Activated naive CD8-positive, alpha-beta T cell treated with anti-CD3 and anti-CD28 coated beads for 36 hours (primary cell): Measurements from ENCODE around the gene SPATA31D1. TPM values are rescaled to one million over a fixed set of nuclear protein-coding genes. Genes with fewer than 3 reads are reported as not detected.

Experiments used
- DNase-seq: peaks from one replicate; pipeline ENCODE4 v3.0.0; 2021
- H3K27ac Mint-ChIP-seq: one replicate; pipeline ENCODE4 v1.8.0; 2022; ENCODE audit warnings: mild to moderate bottlenecking, moderate library complexity, mixed read lengths
- H3K27me3 Mint-ChIP-seq: one replicate; pipeline ENCODE4 v1.8.0; 2022; ENCODE audit warnings: mild to moderate bottlenecking, mixed read lengths
- H3K36me3 Mint-ChIP-seq: one replicate; pipeline ENCODE4 v1.8.0; 2021; ENCODE audit warnings: mild to moderate bottlenecking, mixed read lengths
- H3K4me1 Mint-ChIP-seq: one replicate; pipeline ENCODE4 v1.8.0; 2021; ENCODE audit warnings: mixed read lengths
- H3K4me3 Mint-ChIP-seq: one replicate; pipeline ENCODE4 v1.8.0; 2022; ENCODE audit warnings: mild to moderate bottlenecking, moderate library complexity, mixed read lengths
- H3K9me3 Mint-ChIP-seq: one replicate; pipeline ENCODE4 v1.8.0; 2022; ENCODE audit warnings: mixed read lengths
- total RNA-seq, 2 experiments: library from RNA; stranded (reverse); gene quantifications; one replicate each; pipeline ENCODE4 v1.2.3, GENCODE V29; 2021

The SPATA31D1 gene
- total RNA-seq, 2 experiments from 2014 or later, result not detected

- Mint-ChIP-seq H3K4me1 (no peaks in the 10 kb centered on the region), H3K4me3 (no peak overlapping the region), H3K9me3 (no peaks in the 10 kb centered on the region), H3K36me3 (no peaks in the 10 kb centered on the region), H3K27ac (no peak overlapping the region), H3K27me3 (no peaks in the 10 kb centered on the region)
- no peak for DNase-seq
Measured at GRCh38 chr9:81989700-81990099, 1.1 kb downstream of the SPATA31D1 start.

- DNase-seq, result no peak
- no peaks in the 10 kb centered on the region for H3K9me3 Mint-ChIP-seq
- H3K4me1 Mint-ChIP-seq, result no peaks in the 10 kb centered on the region
- no peak overlapping the region for H3K4me3 Mint-ChIP-seq
- H3K27me3 Mint-ChIP-seq, result no peaks in the 10 kb centered on the region
- no peak overlapping the region for H3K27ac Mint-ChIP-seq
- no peaks in the 10 kb centered on the region for H3K36me3 Mint-ChIP-seq
Measured at GRCh38 chr9:81993656-81994055, 5.1 kb downstream of the SPATA31D1 start.

GRCh38 chr9:81999806-82000205 lies 11.2 kb downstream of the SPATA31D1 start:
- Mint-ChIP-seq H3K9me3 (no peaks in the 10 kb centered on the region), H3K27me3 (no peaks in the 10 kb centered on the region), H3K4me3 (no peak overlapping the region), H3K4me1 (no peaks in the 10 kb centered on the region), H3K36me3 (no peaks in the 10 kb centered on the region), H3K27ac (no peak overlapping the region)
- DNase-seq, result no peak

- H3K4me1 Mint-ChIP-seq, result no peaks in the 10 kb centered on the region
- no peak for DNase-seq
- H3K4me3 Mint-ChIP-seq, result no peak overlapping the region
- H3K27me3 Mint-ChIP-seq, result no peaks in the 10 kb centered on the region
- no peak overlapping the region for H3K27ac Mint-ChIP-seq
- peaks cover 5% of the 10 kb centered on the region for H3K9me3 Mint-ChIP-seq
- H3K36me3 Mint-ChIP-seq, result no peaks in the 10 kb centered on the region
Measured at GRCh38 chr9:82010711-82011110, 22.1 kb downstream of the SPATA31D1 start.

GRCh38 chr9:82011133-82011532 lies 22.6 kb downstream of the SPATA31D1 start:
- Mint-ChIP-seq H3K9me3 (peaks cover 5% of the 10 kb centered on the region), H3K4me1 (no peaks in the 10 kb centered on the region), H3K4me3 (no peak overlapping the region), H3K27ac (no peak overlapping the region), H3K27me3 (no peaks in the 10 kb centered on the region), H3K36me3 (no peaks in the 10 kb centered on the region)
- DNase-seq, result no peak

GRCh38 chr9:82012276-82012675 lies 23.7 kb downstream of the SPATA31D1 start:
- Mint-ChIP-seq H3K27ac (no peak overlapping the region), H3K4me3 (no peak overlapping the region), H3K4me1 (no peaks in the 10 kb centered on the region), H3K9me3 (peaks cover 7% of the 10 kb centered on the region), H3K27me3 (no peaks in the 10 kb centered on the region), H3K36me3 (no peaks in the 10 kb centered on the region)
- no peak for DNase-seq

GRCh38 chr9:82020331-82020730 lies 31.8 kb downstream of the SPATA31D1 start:
- H3K27me3 Mint-ChIP-seq, result no peaks in the 10 kb centered on the region
- no peak for DNase-seq
- no peak overlapping the region for H3K27ac Mint-ChIP-seq
- no peaks in the 10 kb centered on the region for H3K4me1 Mint-ChIP-seq
- no peaks in the 10 kb centered on the region for H3K36me3 Mint-ChIP-seq
- H3K9me3 Mint-ChIP-seq, result peaks cover 9% of the 10 kb centered on the region
- H3K4me3 Mint-ChIP-seq, result no peak overlapping the region

GRCh38 chr9:82021198-82021597 lies 32.6 kb downstream of the SPATA31D1 start:
- DNase-seq, result no peak
- Mint-ChIP-seq H3K36me3 (no peaks in the 10 kb centered on the region), H3K4me3 (no peak overlapping the region), H3K27ac (no peak overlapping the region), H3K9me3 (peaks cover 9% of the 10 kb centered on the region), H3K27me3 (no peaks in the 10 kb centered on the region), H3K4me1 (no peaks in the 10 kb centered on the region)

- no peak for DNase-seq
Measured at GRCh38 chr9:82022121-82022520, 33.5 kb downstream of the SPATA31D1 start.

GRCh38 chr9:82024908-82025307 lies 36.3 kb downstream of the SPATA31D1 start:
- no peaks in the 10 kb centered on the region for H3K4me1 Mint-ChIP-seq
- DNase-seq, result no peak
- no peaks in the 10 kb centered on the region for H3K9me3 Mint-ChIP-seq
- H3K4me3 Mint-ChIP-seq, result no peak overlapping the region
- H3K27me3 Mint-ChIP-seq, result no peaks in the 10 kb centered on the region
- no peak overlapping the region for H3K27ac Mint-ChIP-seq
- H3K36me3 Mint-ChIP-seq, result no peaks in the 10 kb centered on the region

More at GRCh38 chr9:82022121-82022520, 33.5 kb downstream of the SPATA31D1 start:
- Mint-ChIP-seq H3K36me3 (no peaks in the 10 kb centered on the region), H3K27me3 (no peaks in the 10 kb centered on the region), H3K9me3 (peaks cover 7% of the 10 kb centered on the region), H3K27ac (no peak overlapping the region), H3K4me1 (no peaks in the 10 kb centered on the region), H3K4me3 (no peak overlapping the region)

GRCh38 chr9:82031538-82032280 lies 43.1 kb downstream of the SPATA31D1 start:
- Mint-ChIP-seq H3K4me1 (no peaks in the 10 kb centered on the region), H3K27ac (no peak overlapping the region), H3K9me3 (no peaks in the 10 kb centered on the region), H3K4me3 (no peak overlapping the region), H3K36me3 (no peaks in the 10 kb centered on the region), H3K27me3 (no peaks in the 10 kb centered on the region)
- DNase-seq, result no peak

GRCh38 chr9:82034956-82035731 lies 46.6 kb downstream of the SPATA31D1 start:
- Mint-ChIP-seq H3K4me3 (no peak overlapping the region), H3K36me3 (no peaks in the 10 kb centered on the region), H3K9me3 (no peaks in the 10 kb centered on the region), H3K27me3 (no peaks in the 10 kb centered on the region), H3K4me1 (no peaks in the 10 kb centered on the region), H3K27ac (no peak overlapping the region)
- DNase-seq, result no peak

- H3K27ac Mint-ChIP-seq, result no peak overlapping the region
- no peaks in the 10 kb centered on the region for H3K9me3 Mint-ChIP-seq
- no peaks in the 10 kb centered on the region for H3K4me1 Mint-ChIP-seq
- no peak overlapping the region for H3K4me3 Mint-ChIP-seq
- no peaks in the 10 kb centered on the region for H3K36me3 Mint-ChIP-seq
- H3K27me3 Mint-ChIP-seq, result no peaks in the 10 kb centered on the region
- no peak for DNase-seq
Measured at GRCh38 chr9:82036086-82036485, 47.5 kb downstream of the SPATA31D1 start.

- DNase-seq, result no peak
- Mint-ChIP-seq H3K9me3 (no peaks in the 10 kb centered on the region), H3K4me1 (no peaks in the 10 kb centered on the region), H3K27ac (no peak overlapping the region), H3K4me3 (no peak overlapping the region), H3K36me3 (no peaks in the 10 kb centered on the region), H3K27me3 (no peaks in the 10 kb centered on the region)
Measured at GRCh38 chr9:82037126-82037525, 48.6 kb downstream of the SPATA31D1 start.

- no peaks in the 10 kb centered on the region for H3K4me1 Mint-ChIP-seq
- H3K4me3 Mint-ChIP-seq, result no peak overlapping the region
- H3K9me3 Mint-ChIP-seq, result no peaks in the 10 kb centered on the region
- H3K27ac Mint-ChIP-seq, result no peak overlapping the region
- H3K36me3 Mint-ChIP-seq, result no peaks in the 10 kb centered on the region
- H3K27me3 Mint-ChIP-seq, result no peaks in the 10 kb centered on the region
- DNase-seq, result no peak
Measured at GRCh38 chr9:82038897-82039296, 50.3 kb downstream of the SPATA31D1 start.
